Glutamatergic neuron (in vitro differentiated cells): ENCODE measurements around the gene SETD4. TPM values are rescaled to one million over a fixed set of nuclear protein-coding genes. Genes with fewer than 3 reads are reported as not detected.

ENCODE experiments used
- DNase-seq: peaks from one replicate; pipeline ENCODE4 v3.0.0; 2022
- H3K27ac Mint-ChIP-seq: one replicate; pipeline ENCODE4 v1.8.0; 2020; ENCODE audit warnings: mild to moderate bottlenecking, mixed read lengths, inconsistent platforms; ENCODE audit not compliant: unreplicated experiment
- H3K27me3 Mint-ChIP-seq: one replicate; pipeline ENCODE4 v1.8.0; 2020; ENCODE audit warnings: mild to moderate bottlenecking, moderate library complexity, mixed read lengths, inconsistent platforms; ENCODE audit not compliant: unreplicated experiment
- H3K36me3 Mint-ChIP-seq: one replicate; pipeline ENCODE4 v1.8.0; 2020; ENCODE audit warnings: mild to moderate bottlenecking, mixed read lengths, inconsistent platforms; ENCODE audit not compliant: unreplicated experiment
- H3K4me1 Mint-ChIP-seq: one replicate; pipeline ENCODE4 v1.8.0; 2020; ENCODE audit warnings: mild to moderate bottlenecking, low read depth, mixed read lengths, inconsistent platforms; ENCODE audit not compliant: unreplicated experiment
- H3K4me3 Mint-ChIP-seq: one replicate; pipeline ENCODE4 v1.8.0; 2020; ENCODE audit warnings: mild to moderate bottlenecking, mixed read lengths, inconsistent platforms; ENCODE audit not compliant: unreplicated experiment
- H3K9me3 Mint-ChIP-seq: one replicate; pipeline ENCODE4 v1.8.0; 2020; ENCODE audit warnings: mild to moderate bottlenecking, moderate library complexity, mixed read lengths, inconsistent platforms; ENCODE audit not compliant: unreplicated experiment
- total RNA-seq: library from RNA; stranded (reverse); fragmentation: NEBNext Ultra II Directional; extraction: Animal tissue kit (Norgen Biotek cat#: 25700); gene quantifications from one replicate; pipeline ENCODE4 v1.2.1, GENCODE V29; 2021; ENCODE audit not compliant: unreplicated experiment
- TF ChIP-seq, protein P1 (sequence below): fragments of 200-600 bp; sonication (generic); IDR thresholded peaks from one replicate; pipeline ENCODE4 v1.5.0; 2021; ENCODE audit not compliant: partially characterized antibody, unreplicated experiment

The SETD4 gene
- total RNA-seq, 1 donor from 2014 or later, result 21.3 TPM

DNA sequence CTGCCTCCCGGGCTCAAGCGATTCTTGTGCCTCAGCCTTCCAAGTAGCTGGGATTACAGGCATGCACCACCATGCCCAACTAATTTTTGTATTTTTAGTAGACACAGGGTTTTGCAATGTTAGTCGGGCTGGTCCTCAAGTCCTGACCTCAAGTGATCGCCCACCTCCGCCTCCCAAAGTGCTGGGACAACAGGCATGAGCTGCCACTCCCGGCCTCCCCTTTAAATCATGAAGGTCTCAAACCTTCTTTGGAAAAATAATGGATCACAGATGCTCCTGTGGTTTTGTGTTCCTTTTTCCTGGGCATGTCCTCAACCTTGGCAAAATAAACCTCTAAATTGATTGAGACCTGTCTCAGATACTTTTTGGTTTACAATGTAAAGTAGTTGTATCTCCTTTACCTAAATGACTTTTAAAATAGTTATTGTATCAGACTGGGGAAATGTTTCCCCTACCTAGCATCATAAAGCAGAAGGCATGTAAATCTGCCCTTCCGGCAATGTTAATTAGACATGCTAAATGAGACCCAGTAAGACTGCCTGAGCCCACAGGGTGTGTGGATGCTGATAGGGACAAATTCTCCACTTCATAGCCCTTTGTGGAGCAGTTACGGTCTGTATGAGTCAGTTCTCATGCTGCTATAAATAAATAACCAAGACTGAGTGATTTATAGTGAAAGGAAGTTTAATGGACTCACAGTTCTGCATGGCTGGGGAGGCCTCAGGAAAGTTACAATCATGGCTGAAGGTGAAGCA is 37.3 kb upstream of the SETD4 start:
- peaks cover 7% of the 10 kb centered on the region for H3K36me3 Mint-ChIP-seq
- H3K4me1 Mint-ChIP-seq, result no peaks in the 10 kb centered on the region
- no peak overlapping the region for H3K4me3 Mint-ChIP-seq
- DNase-seq, result no peak
- no peak overlapping the region for H3K27ac Mint-ChIP-seq
- no peaks in the 10 kb centered on the region for H3K27me3 Mint-ChIP-seq
- TF ChIP-seq, protein P1, sequence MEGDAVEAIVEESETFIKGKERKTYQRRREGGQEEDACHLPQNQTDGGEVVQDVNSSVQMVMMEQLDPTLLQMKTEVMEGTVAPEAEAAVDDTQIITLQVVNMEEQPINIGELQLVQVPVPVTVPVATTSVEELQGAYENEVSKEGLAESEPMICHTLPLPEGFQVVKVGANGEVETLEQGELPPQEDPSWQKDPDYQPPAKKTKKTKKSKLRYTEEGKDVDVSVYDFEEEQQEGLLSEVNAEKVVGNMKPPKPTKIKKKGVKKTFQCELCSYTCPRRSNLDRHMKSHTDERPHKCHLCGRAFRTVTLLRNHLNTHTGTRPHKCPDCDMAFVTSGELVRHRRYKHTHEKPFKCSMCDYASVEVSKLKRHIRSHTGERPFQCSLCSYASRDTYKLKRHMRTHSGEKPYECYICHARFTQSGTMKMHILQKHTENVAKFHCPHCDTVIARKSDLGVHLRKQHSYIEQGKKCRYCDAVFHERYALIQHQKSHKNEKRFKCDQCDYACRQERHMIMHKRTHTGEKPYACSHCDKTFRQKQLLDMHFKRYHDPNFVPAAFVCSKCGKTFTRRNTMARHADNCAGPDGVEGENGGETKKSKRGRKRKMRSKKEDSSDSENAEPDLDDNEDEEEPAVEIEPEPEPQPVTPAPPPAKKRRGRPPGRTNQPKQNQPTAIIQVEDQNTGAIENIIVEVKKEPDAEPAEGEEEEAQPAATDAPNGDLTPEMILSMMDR, result no peak
- H3K9me3 Mint-ChIP-seq, result no peaks in the 10 kb centered on the region

DNA sequence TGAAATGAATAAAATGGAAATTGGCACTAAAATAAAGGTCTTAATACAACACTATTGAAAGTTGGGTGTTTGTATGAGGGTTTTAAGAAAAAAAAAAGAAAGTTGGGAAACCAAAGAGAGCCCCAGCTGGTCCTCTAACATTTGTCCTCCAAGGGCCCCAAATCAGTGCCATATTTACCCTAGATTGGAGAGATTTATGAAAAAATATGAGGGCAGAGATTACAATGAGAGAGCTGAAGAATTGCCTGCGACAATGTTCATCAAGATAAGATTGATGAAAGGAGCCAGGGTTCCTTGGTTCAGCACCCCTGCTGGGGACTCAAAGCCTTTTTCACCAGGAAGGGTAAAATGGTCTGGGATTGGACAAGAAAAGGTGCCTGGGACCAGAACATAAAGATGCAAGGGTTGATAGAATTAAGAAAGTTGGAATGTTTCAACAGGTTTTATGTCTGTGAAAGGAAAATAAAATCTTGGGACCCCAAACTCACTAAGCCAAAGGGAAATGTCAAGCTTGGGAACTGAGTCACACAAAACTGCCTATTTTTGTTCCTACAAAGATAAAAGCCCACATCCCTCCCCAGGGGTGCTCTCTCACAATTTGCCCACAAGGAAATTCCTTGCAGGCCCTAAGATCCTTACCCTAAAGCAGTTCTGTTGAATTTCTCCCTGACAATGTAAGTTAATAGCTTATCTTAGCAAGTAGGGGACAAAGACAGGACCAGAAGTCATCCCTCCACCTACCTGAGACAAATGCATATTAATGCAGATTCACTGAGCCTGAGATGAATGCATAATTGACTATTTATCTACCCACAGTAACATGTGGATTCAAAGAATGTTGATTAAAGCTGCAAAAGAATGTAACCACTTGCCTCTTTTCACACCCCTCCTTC is 36.3 kb upstream of the SETD4 start:
- Mint-ChIP-seq H3K27ac (no peak overlapping the region), H3K4me3 (no peak overlapping the region), H3K36me3 (peaks cover 7% of the 10 kb centered on the region), H3K9me3 (no peaks in the 10 kb centered on the region), H3K27me3 (no peaks in the 10 kb centered on the region), H3K4me1 (no peaks in the 10 kb centered on the region)
- TF ChIP-seq, protein P1, result no peak
- no peak for DNase-seq

DNA sequence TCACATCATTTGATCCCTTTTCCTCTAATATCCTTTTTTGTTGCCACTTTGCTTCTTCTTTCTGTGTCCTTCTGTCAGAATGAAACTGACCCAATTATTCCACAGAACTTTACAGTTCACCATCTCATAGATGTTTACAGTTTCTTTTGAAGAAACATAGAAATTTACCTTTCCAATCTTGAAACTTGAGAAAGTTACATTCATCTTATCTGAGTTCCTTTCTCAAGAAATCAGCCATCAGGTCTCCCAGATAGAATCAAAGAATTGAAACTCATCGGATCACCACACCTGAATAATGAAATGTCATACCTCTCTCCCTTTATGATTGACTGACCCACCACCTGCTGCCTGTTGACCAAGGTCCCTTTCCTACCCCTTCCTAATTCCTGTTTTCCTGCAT is 33.2 kb upstream of the SETD4 start:
- Mint-ChIP-seq H3K27ac (no peak overlapping the region), H3K27me3 (no peaks in the 10 kb centered on the region), H3K9me3 (no peaks in the 10 kb centered on the region), H3K4me1 (no peaks in the 10 kb centered on the region), H3K4me3 (no peak overlapping the region), H3K36me3 (peaks cover 7% of the 10 kb centered on the region)
- TF ChIP-seq, protein P1, result no peak
- no peak for DNase-seq

DNA sequence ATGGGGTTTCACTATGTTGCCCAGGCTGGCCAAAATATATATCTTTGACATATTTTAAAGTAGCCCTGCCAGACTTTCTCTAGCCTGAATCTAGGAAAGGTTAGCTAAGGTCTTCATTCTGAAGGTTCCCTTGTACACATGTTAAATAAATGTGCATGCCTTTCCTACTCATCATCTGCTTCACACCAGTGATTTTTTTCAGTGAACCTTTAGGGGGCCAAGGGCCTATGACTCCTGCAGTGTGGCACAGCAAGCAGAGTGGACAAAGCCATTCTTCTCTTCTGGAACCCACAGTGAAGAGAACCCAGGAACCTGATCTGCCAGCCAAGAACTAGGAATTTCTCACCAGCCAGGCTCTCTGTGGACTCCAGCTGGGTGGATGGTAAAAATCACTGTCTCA is 32.4 kb upstream of the SETD4 start:
- DNase-seq, result no peak
- Mint-ChIP-seq H3K4me3 (no peak overlapping the region), H3K27ac (no peak overlapping the region), H3K4me1 (no peaks in the 10 kb centered on the region), H3K9me3 (no peaks in the 10 kb centered on the region), H3K27me3 (no peaks in the 10 kb centered on the region), H3K36me3 (peaks cover 7% of the 10 kb centered on the region)
- TF ChIP-seq, protein P1, result no peak

DNA sequence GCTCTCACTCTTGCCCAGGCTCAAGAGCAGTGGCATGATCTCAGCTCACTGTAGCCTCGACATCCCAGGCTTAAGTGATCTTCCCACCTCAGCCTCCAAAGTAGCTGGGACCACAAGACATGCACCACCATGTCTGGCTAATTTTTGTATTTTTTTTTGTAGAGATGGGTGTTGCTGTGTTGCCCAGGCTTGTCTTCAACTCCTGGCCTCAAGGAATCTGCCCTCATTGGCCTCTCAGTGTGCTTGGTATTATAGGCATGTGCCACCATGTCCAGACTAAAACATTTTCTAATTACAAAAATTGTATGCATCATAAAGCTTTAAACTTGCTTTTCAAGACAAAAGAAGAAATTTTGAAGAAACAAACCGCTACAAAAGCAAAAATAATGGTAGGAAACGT is 29.6 kb upstream of the SETD4 start:
- no peaks in the 10 kb centered on the region for H3K4me1 Mint-ChIP-seq
- H3K4me3 Mint-ChIP-seq, result no peak overlapping the region
- no peaks in the 10 kb centered on the region for H3K27me3 Mint-ChIP-seq
- no peaks in the 10 kb centered on the region for H3K9me3 Mint-ChIP-seq
- no peak overlapping the region for H3K27ac Mint-ChIP-seq
- peaks cover 7% of the 10 kb centered on the region for H3K36me3 Mint-ChIP-seq
- TF ChIP-seq, protein P1, result no peak
- DNase-seq, result no peak
